Cardiac fibroblast (primary cell): ENCODE results near the gene SLC17A9.

Experiments used
- DNase-seq, 2 donors: peaks; one replicate each; pipeline versions ENCODE4 v3.0.0 to v3.0.0-alpha.2; 2010; ENCODE audit warnings: low read depth in 2 of 2
- H3K4me3 ChIP-seq, 2 donors: replicated peaks in 1 of 2; 1 replicate in 1 of 2; 2 replicates in 1 of 2; pipeline ENCODE4 v1.5.1; 2011; ENCODE audit warnings: low read depth in 2 of 2, low read length in 2 of 2, mild to moderate bottlenecking in 2 of 2, moderate library complexity in 1 of 2
- CTCF ChIP-seq: IDR thresholded peaks from one replicate; pipeline ENCODE4 v1.5.1; 2011; ENCODE audit warnings: low read depth, mild to moderate bottlenecking, low read length, inconsistent platforms

SLC17A9 gene, protein sequence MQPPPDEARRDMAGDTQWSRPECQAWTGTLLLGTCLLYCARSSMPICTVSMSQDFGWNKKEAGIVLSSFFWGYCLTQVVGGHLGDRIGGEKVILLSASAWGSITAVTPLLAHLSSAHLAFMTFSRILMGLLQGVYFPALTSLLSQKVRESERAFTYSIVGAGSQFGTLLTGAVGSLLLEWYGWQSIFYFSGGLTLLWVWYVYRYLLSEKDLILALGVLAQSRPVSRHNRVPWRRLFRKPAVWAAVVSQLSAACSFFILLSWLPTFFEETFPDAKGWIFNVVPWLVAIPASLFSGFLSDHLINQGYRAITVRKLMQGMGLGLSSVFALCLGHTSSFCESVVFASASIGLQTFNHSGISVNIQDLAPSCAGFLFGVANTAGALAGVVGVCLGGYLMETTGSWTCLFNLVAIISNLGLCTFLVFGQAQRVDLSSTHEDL

GRCh38 chr20:62952373-62952967 lies at the start of gene SLC17A9:
Gene SLC17A9 (plus strand): TSS chr20:62952709. CDS start chr20:62952831, 122 bp downstream.
- TF ChIP-seq CTCF: no peak

DNA sequence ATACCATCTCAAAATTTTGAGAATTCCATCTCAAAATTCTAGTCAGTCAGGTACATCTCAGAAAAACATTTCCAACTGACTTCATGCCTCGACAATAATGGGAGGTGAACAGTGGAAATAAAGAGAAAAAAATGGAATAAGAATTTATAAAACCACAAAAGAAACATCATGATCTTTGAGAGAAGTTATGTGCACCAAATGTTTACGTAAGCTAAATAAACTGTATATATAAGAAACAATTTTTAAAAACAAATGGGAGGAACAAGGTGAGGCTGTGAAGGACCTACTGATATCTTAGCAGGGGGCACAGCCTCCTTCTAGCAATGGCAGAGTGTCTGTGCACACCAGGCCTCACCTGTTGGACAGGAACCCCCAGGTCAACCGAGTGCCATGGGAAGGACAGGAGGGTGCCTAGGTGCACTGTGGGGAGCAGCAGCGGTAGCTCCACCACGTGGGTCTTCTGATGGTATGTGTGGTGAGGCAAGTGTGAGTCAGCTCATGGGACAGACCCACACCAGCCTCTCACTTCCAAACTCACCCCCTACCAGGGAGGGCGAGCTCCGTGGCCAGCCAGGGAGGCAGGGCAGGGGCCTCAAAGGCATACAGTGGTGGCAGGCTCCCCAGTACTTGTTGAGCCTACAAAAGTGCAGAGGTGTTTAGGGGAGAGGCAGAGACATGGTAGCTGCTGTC lies 49.4 kb upstream of the SLC17A9 start:
- DNase-seq: no peak
- no peak for TF ChIP-seq CTCF

More at GRCh38 chr20:62952373-62952967, at the start of gene SLC17A9:
- DNase-seq: peak; percentile 36
- peak within 1 kb of the TSS; percentile 5 to 51 for H3K4me3 ChIP-seq

GRCh38 chr20:62905536-62906117 lies 46.9 kb upstream of the SLC17A9 start:
- no peak for DNase-seq
- no peak for TF ChIP-seq CTCF
- H3K4me3 ChIP-seq: no peak overlapping the region

More for the DNA sequence above, 49.4 kb upstream of the SLC17A9 start:
- no peak overlapping the region for H3K4me3 ChIP-seq

DNA sequence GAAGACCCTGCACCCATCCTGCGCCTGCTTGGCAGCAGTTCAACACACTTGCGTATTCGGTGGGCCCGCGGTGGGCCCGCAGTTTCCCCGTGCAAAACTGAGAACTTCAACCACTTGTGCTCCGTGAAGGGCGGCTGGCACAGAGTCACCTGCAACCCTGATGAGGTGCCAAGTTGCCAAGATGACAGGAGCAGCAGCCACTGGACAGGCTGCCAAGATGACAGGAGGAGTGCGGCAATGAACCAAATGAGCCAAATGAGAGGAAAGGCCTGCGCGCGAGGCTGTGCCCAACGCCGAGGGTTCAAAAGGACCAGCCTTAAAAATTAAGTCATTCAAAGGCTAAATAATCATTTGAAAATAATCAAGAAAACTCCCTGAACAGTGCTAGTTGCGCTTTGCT lies 46.3 kb upstream of the SLC17A9 start:
- DNase-seq: no peak
- TF ChIP-seq CTCF: no peak
- no peak overlapping the region for H3K4me3 ChIP-seq

- no peak for TF ChIP-seq CTCF
- no peak for DNase-seq
- H3K4me3 ChIP-seq: no peak overlapping the region
These were observed 45.7 kb upstream of the SLC17A9 start for GRCh38 chr20:62906647-62907375.
